HG03432 (cell line): ENCODE results near the gene RAB3GAP1.
"Not testable (repeated sequence)": the region's sequence is repeated elsewhere in the genome, so short reads cannot be mapped to it uniquely, and the experiment has no call there.

Experiments used
- ATAC-seq: cut with Tn5 transposase; IDR thresholded peaks from one replicate; pipeline ENCODE4 v1.9.1; 2021; ENCODE audit warnings: mild to moderate bottlenecking, moderate library complexity; ENCODE audit not compliant: unreplicated experiment

The RAB3GAP1 gene

DNA sequence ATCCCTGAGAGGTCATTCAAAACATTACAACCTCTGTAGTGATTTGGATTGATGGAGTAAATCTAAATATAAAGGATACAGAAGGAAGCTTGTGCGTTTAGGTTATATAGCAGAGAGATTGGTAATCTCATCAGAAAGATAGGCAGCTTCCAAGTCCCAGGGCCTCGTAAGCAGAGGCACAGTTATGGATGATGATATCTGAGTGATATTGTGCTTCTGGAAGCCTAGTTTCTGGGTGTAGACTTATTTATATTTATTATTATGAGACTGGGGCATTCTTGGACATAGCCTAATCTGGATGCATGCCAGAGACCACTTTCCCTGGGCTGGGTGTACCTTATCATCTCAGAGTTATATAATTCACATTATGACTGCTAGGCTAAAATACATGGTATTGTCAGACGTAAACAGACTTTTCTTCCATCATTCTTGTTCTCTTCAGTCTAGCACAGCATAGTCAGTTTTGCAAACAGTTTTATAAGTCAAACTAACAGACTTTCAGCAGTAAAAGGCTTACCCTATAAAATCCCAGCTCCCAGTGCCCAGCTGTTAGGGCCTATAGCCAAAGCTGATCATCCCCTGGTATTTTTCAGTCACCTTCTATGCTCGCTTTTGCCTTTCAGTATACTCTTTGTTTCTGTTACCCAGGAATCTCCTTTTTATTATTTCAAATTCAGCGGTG is 47.9 kb downstream of the RAB3GAP1 start:
- ATAC-seq, result no peak

DNA sequence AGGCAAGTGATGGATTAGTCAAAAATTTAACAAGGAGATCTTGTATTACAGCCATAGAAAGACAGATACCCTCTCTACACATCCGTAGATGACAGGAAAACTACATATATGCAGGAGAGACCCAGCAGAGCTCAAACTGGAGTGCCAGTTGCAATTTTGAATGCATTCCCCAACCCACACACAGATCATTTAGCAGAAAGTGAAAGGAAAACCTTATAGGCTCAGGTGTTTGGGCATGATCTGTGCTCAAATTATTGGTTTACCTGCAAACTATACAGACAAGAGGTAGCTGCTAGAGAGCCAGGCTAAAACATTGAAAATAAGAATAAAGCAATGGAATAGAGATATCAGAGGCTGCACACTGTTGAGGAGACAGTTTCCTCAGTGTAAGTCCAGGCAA is 51.8 kb downstream of the RAB3GAP1 start:
- ATAC-seq, result no peak

- ATAC-seq, result not testable (repeated sequence)
These were observed 53.6 kb downstream of the RAB3GAP1 start for GRCh38 chr2:135105513-135106316.

DNA sequence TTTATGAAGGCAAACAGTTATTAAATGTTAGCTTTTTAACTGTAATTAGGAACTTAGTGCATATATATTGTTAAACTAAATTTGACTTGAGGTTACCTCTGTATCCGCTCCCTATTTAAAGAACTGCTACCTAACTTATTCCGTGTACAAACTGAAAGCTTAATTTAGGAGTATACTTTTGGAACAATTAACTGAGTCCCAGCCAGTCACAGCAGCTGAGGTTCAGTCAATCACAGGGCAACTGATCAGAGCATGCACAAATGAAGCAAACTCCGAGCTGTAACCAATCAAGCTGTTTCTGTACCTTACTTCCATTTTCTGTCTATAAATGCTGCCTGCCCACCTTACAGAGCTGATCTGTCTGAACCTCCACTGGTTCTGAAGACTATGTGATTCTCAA is 61.2 kb downstream of the RAB3GAP1 start:
- ATAC-seq, result no peak

DNA sequence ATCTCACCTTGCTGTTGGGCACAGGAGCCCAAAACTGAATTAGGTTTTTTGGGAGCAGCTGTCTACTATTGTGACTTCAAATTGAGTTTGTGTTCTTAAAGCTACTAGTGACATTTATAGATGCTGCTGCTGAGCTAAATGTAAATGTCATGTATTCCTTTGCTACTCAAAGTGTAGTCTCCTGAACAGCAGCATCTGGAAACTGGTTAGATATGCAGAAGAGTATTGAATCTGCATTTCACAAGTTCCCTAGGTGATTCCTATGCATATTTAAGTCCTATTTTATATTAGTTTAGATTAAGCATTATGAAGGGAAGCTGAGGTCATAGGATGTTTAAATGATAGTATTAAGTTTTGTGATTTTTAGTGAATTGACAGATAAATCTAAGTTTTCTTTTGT is 67.5 kb downstream of the RAB3GAP1 start:
- ATAC-seq, result no peak

- ATAC-seq, result no peak
These were observed 69.0 kb downstream of the RAB3GAP1 start for GRCh38 chr2:135121016-135121657.

GRCh38 chr2:135121658-135122039 is 69.6 kb downstream of the RAB3GAP1 start:
- ATAC-seq, result not testable (repeated sequence)

GRCh38 chr2:135124924-135125886 is 73.1 kb downstream of the RAB3GAP1 start:
- ATAC-seq, result no peak

GRCh38 chr2:135125940-135126339 is 73.8 kb downstream of the RAB3GAP1 start:
- no peak for ATAC-seq

- ATAC-seq, result no peak
These were observed 78.7 kb downstream of the RAB3GAP1 start for GRCh38 chr2:135130751-135131150.

DNA sequence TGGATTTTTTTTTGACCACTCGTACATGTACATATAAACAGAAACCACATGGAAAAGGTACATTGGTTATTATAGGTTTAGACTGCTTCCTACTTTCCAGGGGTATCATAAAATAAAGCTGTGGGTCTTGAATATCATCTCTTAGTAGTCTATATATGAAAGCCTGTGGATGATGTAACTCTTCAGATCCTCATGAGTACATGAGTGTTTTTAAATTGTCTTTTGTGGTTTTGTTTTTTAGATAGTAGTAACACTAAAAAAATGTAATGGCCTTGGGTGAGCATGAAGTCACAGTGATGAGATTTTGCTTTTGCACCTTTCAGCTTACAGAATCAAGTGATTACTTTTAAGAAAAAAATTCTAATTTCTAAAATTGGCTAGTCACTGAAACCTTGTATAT is 80.2 kb downstream of the RAB3GAP1 start:
- no peak for ATAC-seq

DNA sequence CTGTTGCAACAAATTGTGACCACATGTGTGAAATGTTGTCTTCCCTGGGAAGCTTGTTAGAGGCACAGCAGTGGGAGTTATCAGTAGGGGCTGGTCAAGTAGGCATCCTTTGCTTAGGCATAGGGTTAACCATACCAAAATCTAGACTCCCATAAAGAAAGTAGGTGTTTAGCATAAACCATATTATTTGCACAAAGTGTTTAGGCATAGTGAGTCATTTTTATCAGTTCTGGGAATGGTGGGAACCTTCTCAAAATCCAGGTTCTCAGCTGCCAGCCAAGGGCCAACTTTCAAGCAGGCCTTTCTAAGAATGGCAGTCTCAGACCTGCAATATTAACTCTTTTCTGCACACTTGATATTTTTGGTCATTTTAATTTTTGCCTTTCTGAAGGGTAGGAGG is 88.5 kb downstream of the RAB3GAP1 start:
- ATAC-seq, result no peak

- ATAC-seq, result no peak
These were observed 90.2 kb downstream of the RAB3GAP1 start for GRCh38 chr2:135142323-135142722.

- ATAC-seq, result no peak
These were observed 92.3 kb downstream of the RAB3GAP1 start for GRCh38 chr2:135144343-135144742.

DNA sequence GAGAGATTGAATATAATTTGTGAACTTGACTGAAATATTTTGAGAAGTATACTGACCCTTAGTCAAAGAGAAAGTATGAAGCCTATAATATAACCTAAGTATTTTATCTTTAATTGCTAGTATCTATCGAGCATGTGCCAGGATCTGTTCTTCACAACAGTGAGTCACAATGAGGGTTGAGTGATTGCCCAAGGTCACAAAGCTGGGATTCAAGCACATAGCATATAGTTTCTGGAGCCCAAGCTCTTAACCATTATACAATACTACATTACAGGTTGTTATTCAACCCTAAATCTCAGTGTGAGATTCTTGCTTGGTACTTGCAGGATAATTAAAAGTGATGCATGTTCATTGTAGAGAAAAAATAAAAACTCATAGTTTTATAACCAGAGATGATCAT is 97.2 kb downstream of the RAB3GAP1 start:
- no peak for ATAC-seq

GRCh38 chr2:135150725-135151124 is 98.6 kb downstream of the RAB3GAP1 start:
- no peak for ATAC-seq

DNA sequence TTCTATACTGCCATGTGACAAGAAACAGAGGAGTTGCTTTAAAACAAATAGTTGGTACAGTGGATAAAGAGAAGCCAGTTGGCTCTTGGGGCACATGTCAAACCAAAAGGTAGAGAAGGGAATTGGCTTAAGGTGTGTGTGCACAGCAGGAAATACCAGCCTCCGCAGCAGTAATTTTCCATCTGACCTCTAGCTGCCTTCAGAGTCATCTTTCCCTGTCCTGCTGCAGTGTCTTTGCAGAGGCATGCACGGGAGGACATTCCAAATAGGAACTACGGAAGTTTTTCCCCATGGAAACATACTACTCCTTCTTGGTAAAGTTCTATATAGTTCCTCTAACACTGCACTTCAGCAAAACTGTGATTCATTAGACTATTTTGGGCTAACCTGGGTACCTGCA is 99.5 kb downstream of the RAB3GAP1 start:
- no peak for ATAC-seq

DNA sequence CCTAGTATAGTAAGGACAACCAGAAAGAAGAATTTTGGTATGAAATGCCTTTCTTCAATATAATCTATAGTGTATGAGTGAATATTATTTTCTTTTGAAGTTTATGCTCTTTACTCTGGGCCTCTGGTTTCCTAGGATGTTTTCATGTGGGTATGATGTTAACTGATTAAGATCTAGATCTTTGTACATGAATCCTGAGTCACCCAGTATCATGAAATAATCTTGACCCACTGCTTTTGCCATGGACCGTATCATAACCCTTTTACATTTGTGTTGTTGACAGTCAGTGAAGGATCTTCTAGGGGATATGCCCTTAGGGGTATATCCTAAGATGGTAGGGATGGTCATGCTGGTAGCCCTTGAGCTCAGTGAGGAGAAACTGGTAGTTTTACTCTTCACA is 100.3 kb downstream of the RAB3GAP1 start:
- no peak for ATAC-seq

DNA sequence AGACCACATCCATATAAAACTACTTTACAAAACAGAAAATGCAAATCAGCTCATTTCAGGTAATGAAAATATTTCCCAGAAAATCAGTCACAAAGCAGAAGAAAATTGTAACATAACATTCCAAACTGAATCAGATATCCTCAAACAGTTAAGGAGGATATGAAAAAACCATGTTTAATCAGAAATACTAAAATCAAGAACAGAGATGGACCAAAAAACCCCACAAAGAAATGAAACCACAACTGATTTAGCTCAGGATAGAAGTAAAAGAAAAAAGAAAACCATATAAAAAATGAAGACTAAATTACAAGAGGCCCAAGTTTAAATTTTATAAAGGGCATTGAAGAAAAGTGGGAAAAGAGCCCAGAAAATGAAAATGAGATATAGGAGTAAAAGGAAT is 102.9 kb downstream of the RAB3GAP1 start:
- ATAC-seq, result no peak

- ATAC-seq, result no peak
These were observed 105.8 kb downstream of the RAB3GAP1 start for GRCh38 chr2:135157856-135158255.

GRCh38 chr2:135159191-135159590 is 107.1 kb downstream of the RAB3GAP1 start:
- ATAC-seq, result no peak
